Ramos (cell line): ENCODE results near the gene PARD6G.

Experiments used
- in situ Hi-C: fragments of 300-500 bp; cut with MboI; formaldehyde crosslinking; loops from one replicate; pipeline ENCODE4 v1.14.3; 2022; ENCODE audit warnings: low sequenced_read_pairs; ENCODE audit not compliant: unreplicated experiment

PARD6G gene

GRCh38 chr18:80124131-80124530 lies 123.2 kb downstream of the PARD6G start:
- in situ Hi-C loops, result no loop called here

DNA sequence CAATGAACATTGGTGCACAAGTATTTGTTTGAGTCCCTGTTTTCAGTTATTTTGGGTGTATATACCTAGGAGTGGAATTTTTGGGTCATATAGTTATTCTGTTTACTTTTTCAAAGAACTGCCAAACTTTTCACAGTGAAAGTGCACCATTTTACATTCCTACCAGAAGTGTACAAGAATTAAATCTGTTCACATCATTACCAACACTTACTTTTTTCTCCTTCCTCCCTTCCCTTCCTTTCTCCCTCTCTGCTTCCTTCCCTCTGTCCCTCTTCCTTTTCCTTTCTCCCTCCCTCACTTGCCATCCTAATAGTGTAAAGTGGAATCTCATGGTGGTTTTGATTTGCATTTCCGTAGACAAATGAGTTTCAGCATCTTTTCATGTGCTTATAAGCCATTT lies 126.4 kb downstream of the PARD6G start:
- in situ Hi-C loops, result no loop called here

DNA sequence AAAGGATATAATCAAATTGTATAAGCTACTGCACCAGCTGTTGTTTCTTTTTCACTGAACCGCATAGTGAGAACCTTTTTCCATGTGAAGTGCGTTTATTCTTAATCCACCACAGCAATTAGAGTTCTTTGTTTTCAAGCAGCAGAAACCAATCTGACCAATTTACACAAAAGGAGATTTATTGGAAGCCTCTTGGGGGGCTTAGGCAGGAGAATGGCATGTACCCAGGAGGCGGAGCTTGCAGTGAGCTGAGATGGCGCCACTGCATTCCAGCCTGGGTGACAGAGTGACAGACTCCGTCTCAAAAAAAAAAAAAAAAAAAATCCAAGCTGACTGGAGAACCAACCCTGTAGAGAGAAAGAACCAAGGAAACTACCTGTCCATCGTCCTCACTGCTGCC lies 128.2 kb downstream of the PARD6G start:
- in situ Hi-C loops, result no loop called here

GRCh38 chr18:80115035-80115434 lies 132.3 kb downstream of the PARD6G start:
- in situ Hi-C loops, result no loop called here

- in situ Hi-C loops, result no loop called here
Observed at GRCh38 chr18:80112624-80113248, 134.6 kb downstream of the PARD6G start.

GRCh38 chr18:80109676-80110078 lies 137.6 kb downstream of the PARD6G start:
- in situ Hi-C loops, result no loop called here

- in situ Hi-C loops, result no loop called here
Observed at GRCh38 chr18:80108739-80109675, 138.3 kb downstream of the PARD6G start, which contains the start of gene ADNP2. ADNP2 (plus strand) TSS chr18:80109262; CDS start chr18:80117543, 8,281 bp downstream.

DNA sequence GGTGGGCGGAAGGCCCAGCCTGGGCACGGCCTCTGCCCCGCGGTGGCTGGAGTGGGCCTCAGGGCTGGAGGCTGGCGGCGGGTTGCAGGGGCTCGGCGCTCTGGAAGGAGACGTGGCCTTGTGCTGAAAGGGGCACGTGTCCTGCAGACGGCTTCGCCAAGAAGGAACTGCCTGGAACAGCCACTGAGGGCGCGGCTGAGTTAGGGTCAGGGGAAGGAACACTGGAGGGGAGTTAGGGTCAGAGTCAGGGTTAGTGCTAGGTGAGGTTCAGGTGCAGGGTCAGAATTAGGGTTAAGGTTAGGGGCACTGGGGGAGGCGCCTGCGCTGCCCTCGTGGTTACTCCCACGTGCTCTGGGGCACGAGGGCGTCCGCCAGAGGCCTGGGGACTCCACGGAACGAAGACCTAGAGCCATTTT lies 139.2 kb downstream of the PARD6G start:
- in situ Hi-C loops, result no loop called here

DNA sequence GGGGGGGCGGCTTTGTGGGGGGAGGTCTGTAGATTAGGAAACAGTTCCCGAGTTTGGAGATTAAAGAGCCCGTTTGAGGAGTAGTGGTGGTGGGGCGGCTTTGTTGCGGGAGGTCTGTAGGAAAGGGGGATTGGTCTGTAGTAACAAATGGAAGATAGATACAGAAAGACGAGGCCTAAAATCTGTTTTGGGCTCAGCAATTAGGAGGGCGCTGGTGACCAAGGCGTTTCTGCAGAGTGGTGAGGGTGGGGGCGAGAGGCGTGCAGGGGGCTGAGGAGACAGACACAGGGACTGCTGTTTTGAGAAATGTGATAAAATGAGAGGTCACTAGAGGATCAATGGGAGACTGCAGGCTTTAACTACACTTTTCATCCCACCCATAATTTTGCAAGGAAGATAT lies 139.9 kb downstream of the PARD6G start:
- in situ Hi-C loops, result no loop called here
